ENCODE data around the gene SPSB2. TPM values are rescaled to one million over a fixed set of nuclear protein-coding genes. Genes with fewer than 3 reads are reported as not detected.
A peak's percentile ranks its signal among the peaks of the same experiment; 100 is the strongest.

The SPSB2 gene
- total RNA-seq, 4 donors from 2014 or later = 9.4 to 12.7 (median 11.8) TPM

DNA sequence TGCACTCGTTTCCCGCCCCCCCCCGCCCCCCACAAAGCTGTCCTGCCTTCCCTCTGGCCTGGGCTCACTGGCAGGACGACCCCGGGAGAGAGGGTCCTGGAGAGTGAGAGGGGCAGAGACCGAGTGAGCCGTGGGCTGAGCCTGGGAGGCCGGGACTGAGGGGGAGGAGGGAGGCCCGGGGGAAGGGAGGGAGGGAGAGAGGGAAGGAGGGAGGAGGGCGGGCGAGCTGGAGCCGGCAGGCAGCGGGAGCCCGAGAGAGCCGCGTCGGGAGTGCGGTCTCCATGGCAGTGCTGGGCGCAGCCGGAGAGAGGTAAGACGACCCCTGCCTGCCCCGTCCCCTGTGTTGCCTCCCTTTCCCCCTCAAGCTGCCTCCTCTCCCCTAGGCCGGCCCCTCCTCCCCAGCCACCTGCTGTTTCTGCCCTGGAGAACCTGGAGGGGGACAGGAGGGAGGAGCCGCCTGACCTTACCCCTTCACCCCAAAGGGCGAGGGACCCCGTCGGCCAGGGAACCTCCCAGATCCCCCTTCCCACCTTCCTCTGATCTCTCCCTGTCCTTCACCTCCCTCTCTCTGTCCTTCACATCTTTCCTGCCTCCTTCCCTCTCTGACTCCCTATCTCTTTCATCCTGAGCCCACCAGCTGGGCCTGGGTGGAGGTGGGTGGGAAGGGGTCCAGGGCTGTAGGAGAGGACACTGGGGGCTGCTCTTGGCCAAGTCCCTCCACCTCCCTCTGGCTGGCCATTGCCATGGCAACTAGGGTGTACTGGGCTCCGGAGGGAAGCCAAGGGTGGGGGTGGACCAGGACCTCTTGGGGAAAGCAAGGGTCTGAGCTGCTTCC is 51.3 kb downstream of the SPSB2 start, which contains the start of gene GPR162:
Gene GPR162, plus strand, starts transcription at position 231 of the 835 bp plus-strand sequence. CDS start 2,078 bp downstream, outside the sequence.
- H3K27me3 ChIP-seq = peaks cover 0 to 34% of the 10 kb centered on the region in 2 donors
- H3K27ac ChIP-seq = peak within 1 kb of the TSS in 2 of 4 donors; percentile 36 to 53
- H3K4me1 ChIP-seq = peaks cover 0 to 35% (median 12%) of the 10 kb centered on the region in 4 donors
- no peaks in the 10 kb centered on the region for H3K36me3 ChIP-seq
- no peak for DNase-seq (ENCODE audit: low spot score in 2 of 2)
- H3K4me3 ChIP-seq = peak within 1 kb of the TSS; percentile 17 to 50 (median 30)
- whole genome bisulfite sequencing, 2 donors = 1 to 3% methylated on average over 24 to 27 of the region's 28 CpGs
- H3K9me3 ChIP-seq = no peaks in the 10 kb centered on the region
- TF ChIP-seq POLR2A (IDR thresholded peaks at IDR 0.05) = no peak
- TF ChIP-seq, protein P1, sequence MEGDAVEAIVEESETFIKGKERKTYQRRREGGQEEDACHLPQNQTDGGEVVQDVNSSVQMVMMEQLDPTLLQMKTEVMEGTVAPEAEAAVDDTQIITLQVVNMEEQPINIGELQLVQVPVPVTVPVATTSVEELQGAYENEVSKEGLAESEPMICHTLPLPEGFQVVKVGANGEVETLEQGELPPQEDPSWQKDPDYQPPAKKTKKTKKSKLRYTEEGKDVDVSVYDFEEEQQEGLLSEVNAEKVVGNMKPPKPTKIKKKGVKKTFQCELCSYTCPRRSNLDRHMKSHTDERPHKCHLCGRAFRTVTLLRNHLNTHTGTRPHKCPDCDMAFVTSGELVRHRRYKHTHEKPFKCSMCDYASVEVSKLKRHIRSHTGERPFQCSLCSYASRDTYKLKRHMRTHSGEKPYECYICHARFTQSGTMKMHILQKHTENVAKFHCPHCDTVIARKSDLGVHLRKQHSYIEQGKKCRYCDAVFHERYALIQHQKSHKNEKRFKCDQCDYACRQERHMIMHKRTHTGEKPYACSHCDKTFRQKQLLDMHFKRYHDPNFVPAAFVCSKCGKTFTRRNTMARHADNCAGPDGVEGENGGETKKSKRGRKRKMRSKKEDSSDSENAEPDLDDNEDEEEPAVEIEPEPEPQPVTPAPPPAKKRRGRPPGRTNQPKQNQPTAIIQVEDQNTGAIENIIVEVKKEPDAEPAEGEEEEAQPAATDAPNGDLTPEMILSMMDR (IDR thresholded peaks at IDR 0.05) = no peak

Other genes starting within 250 kb of the SPSB2 start
- 10 to 100 TPM in 1 of 4 donors, 1 to 10 TPM in 3; 1.8 to 11.4 (median 3.2) TPM for gene LPAR5, start 237.3 kb downstream of the SPSB2 start, total RNA-seq
- gene ACRBP, start 225.9 kb downstream of the SPSB2 start, total RNA-seq = 1 to 10 TPM in 3 of 4 donors, under 1 TPM in 1; 0.30 to 2.4 (median 2.0) TPM
- 10 to 100 TPM; 32.6 to 52.5 (median 45.3) TPM for gene ING4, start 210.2 kb downstream of the SPSB2 start, total RNA-seq
- 10 to 100 TPM; 26.2 to 52.5 (median 38.2) TPM for gene ZNF384, start 183.9 kb downstream of the SPSB2 start, total RNA-seq
- under 1 TPM in 2 of 4 donors, not detected in 2; 0.21 to 0.39 TPM for gene PIANP, start 172.5 kb downstream of the SPSB2 start, total RNA-seq
- gene COPS7A, start 149.3 kb downstream of the SPSB2 start, total RNA-seq = 10 to 100 TPM; 46.9 to 74.4 (median 70.0) TPM
- gene MLF2, start 120.2 kb downstream of the SPSB2 start, total RNA-seq = 100 to 1,000 TPM; 103 to 205 (median 133) TPM
- 100 to 1,000 TPM; 112 to 225 (median 174) TPM for gene PTMS, start 106.9 kb downstream of the SPSB2 start, total RNA-seq
- gene LAG3, start 100.8 kb downstream of the SPSB2 start, total RNA-seq = 1 to 10 TPM; 1.2 to 4.0 (median 2.9) TPM
- 10 to 100 TPM in 1 of 4 donors, 1 to 10 TPM in 3; 7.5 to 12.6 (median 8.9) TPM for gene CD4, start 83.8 kb downstream of the SPSB2 start, total RNA-seq
- 1 to 10 TPM; 1.3 to 5.4 (median 2.2) TPM for gene GPR162, start 51.5 kb downstream of the SPSB2 start, total RNA-seq
- 10 to 100 TPM; 14.6 to 45.8 (median 36.4) TPM for gene P3H3, start 44.9 kb downstream of the SPSB2 start, total RNA-seq
- gene GNB3, start 32.4 kb downstream of the SPSB2 start, total RNA-seq = 1 to 10 TPM in 3 of 4 donors, under 1 TPM in 1; 0.84 to 9.9 (median 5.6) TPM
- gene CDCA3, start 22.0 kb downstream of the SPSB2 start, total RNA-seq = 10 to 100 TPM in 1 of 4 donors, 1 to 10 TPM in 1, under 1 TPM in 2; 0.21 to 19.4 (median 3.6) TPM
- 10 to 100 TPM; 47.6 to 63.9 (median 56.8) TPM for gene USP5, start 21.2 kb downstream of the SPSB2 start, total RNA-seq
- gene TPI1, start 5.8 kb downstream of the SPSB2 start, total RNA-seq = 100 to 1,000 TPM; 189 to 346 (median 282) TPM
- 10 to 100 TPM; 11.6 to 17.2 (median 17.1) TPM for gene LRRC23, start 31.5 kb upstream of the SPSB2 start, total RNA-seq
- gene ENO2, start 41.3 kb upstream of the SPSB2 start, total RNA-seq = 10 to 100 TPM; 14.0 to 25.8 (median 15.9) TPM
- gene ATN1, start 54.7 kb upstream of the SPSB2 start, total RNA-seq = 100 to 1,000 TPM in 3 of 4 donors, 10 to 100 TPM in 1; 92.2 to 260 (median 123) TPM
- gene RNU7-1, start 70.5 kb upstream of the SPSB2 start, total RNA-seq = not detected
- gene C12orf57, start 70.7 kb upstream of the SPSB2 start, total RNA-seq = 100 to 1,000 TPM; 569 to 764 (median 665) TPM
- 10 to 100 TPM; 11.9 to 31.5 (median 20.8) TPM for gene PTPN6, start 78.1 kb upstream of the SPSB2 start, total RNA-seq
- gene PHB2, start 97.4 kb upstream of the SPSB2 start, total RNA-seq = 100 to 1,000 TPM; 138 to 178 (median 149) TPM
- 10 to 100 TPM; 27.7 to 37.7 (median 35.9) TPM for gene EMG1, start 97.6 kb upstream of the SPSB2 start, total RNA-seq
- gene LPCAT3, start 145.2 kb upstream of the SPSB2 start, total RNA-seq = 10 to 100 TPM; 19.7 to 29.7 (median 23.8) TPM
- 1,000 to 10,000 TPM in 1 of 4 donors, 100 to 1,000 TPM in 3; 415 to 1,129 (median 638) TPM for gene C1S, start 187.4 kb upstream of the SPSB2 start, total RNA-seq
- 1,000 to 10,000 TPM in 1 of 4 donors, 100 to 1,000 TPM in 3; 528 to 1,237 (median 593) TPM for gene C1R, start 219.1 kb upstream of the SPSB2 start, total RNA-seq
- gene C1RL, start 235.9 kb upstream of the SPSB2 start, total RNA-seq = 100 to 1,000 TPM; 125 to 214 (median 180) TPM

Measured in tibial nerve (tissue), 4 donors.